Choroid plexus epithelial cell (primary cell): Measurements from ENCODE around the gene LSP1.
"Not testable (repeated sequence)": the region's sequence is repeated elsewhere in the genome, so short reads cannot be mapped to it uniquely, and the experiment has no call there.

ENCODE experiments used
- DNase-seq: peaks from one replicate; pipeline ENCODE4 v3.0.0-alpha.2; 2010; ENCODE audit warnings: low read depth
- H3K4me3 ChIP-seq: 2 replicates; pipeline ENCODE4 v1.5.1; 2011; ENCODE audit warnings: low read depth, mild to moderate bottlenecking, control low read depth, low read length, moderate library complexity
- TF ChIP-seq, protein P1 (sequence below): conservative IDR thresholded peaks from 2 replicates; pipeline ENCODE4 v1.5.1; 2011; ENCODE audit warnings: low read depth, mild to moderate bottlenecking, control low read depth, inconsistent platforms, low read length, moderate library complexity

The LSP1 gene

GRCh38 chr11:1812801-1813200, 40.1 kb upstream of the LSP1 start:
- no peak overlapping the region for H3K4me3 ChIP-seq
- no peak for DNase-seq

DNA sequence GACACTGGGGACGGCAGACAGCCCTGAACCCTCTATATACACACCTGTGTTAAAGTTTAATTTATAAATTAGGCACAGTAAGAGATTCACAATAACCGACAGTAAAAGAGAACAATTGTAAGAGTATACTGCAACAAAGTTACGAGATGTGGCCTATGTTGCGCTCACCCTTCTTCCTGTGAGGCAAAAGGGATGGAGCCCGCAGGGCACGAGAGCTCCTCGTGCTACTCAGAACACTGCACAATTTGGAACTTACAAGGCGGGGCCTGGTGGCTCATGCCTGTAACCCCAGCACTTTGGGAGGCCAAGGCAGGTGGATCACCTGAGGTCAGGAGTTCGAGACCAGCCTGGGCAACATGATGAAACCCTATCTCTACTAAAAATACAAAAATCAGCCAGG, 39.5 kb upstream of the LSP1 start:
- DNase-seq: not testable (repeated sequence)

More at GRCh38 chr11:1812801-1813200, 40.1 kb upstream of the LSP1 start:
- TF ChIP-seq, protein P1, sequence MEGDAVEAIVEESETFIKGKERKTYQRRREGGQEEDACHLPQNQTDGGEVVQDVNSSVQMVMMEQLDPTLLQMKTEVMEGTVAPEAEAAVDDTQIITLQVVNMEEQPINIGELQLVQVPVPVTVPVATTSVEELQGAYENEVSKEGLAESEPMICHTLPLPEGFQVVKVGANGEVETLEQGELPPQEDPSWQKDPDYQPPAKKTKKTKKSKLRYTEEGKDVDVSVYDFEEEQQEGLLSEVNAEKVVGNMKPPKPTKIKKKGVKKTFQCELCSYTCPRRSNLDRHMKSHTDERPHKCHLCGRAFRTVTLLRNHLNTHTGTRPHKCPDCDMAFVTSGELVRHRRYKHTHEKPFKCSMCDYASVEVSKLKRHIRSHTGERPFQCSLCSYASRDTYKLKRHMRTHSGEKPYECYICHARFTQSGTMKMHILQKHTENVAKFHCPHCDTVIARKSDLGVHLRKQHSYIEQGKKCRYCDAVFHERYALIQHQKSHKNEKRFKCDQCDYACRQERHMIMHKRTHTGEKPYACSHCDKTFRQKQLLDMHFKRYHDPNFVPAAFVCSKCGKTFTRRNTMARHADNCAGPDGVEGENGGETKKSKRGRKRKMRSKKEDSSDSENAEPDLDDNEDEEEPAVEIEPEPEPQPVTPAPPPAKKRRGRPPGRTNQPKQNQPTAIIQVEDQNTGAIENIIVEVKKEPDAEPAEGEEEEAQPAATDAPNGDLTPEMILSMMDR: no peak

GRCh38 chr11:1814691-1815090, 38.2 kb upstream of the LSP1 start:
- TF ChIP-seq, protein P1: no peak
- DNase-seq: no peak
- no peak overlapping the region for H3K4me3 ChIP-seq

More for the DNA sequence above, 39.5 kb upstream of the LSP1 start:
- not testable (repeated sequence) for H3K4me3 ChIP-seq

DNA sequence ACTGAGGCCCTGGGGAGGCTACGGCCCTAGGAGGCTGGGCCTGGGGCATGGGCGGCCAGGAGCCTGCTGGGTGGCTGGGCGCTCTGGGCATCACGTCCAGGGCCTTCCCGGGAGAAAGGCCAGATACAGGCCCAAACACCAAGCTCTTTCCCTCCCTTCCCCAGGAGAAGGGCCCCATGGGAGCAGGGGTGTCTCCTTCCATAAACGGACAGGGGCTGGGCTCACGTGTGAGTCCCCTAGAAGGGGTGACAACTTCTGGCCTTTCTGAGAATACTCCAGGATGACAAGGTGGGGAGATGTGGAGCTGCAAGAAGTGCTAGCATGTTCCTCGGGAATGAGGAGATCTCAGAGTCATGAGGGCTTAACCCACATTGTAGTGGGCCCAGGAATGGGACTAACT, 37.6 kb upstream of the LSP1 start:
- DNase-seq: no peak
- TF ChIP-seq, protein P1: no peak
- H3K4me3 ChIP-seq: no peak overlapping the region

DNA sequence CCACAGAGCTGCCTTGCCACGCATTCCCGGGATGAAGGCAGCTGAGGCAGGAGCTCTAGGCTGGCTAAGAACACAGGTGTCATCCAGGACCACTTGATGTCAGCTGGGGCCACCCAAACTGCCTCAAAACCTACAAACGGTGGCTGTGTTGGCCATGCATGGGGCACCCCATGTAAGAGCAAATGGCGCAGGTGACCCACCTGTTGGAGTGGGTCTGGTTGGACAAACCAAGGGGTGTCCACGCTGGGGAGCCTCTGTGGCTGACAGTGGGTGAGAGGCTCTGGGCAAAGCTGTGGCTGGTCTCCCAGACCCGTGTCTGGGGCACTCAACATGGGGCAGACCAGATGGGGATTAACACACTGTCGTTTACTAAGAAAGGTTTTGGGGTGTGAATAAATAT, 37.1 kb upstream of the LSP1 start:
- TF ChIP-seq, protein P1: no peak
- no peak for DNase-seq
- no peak overlapping the region for H3K4me3 ChIP-seq

DNA sequence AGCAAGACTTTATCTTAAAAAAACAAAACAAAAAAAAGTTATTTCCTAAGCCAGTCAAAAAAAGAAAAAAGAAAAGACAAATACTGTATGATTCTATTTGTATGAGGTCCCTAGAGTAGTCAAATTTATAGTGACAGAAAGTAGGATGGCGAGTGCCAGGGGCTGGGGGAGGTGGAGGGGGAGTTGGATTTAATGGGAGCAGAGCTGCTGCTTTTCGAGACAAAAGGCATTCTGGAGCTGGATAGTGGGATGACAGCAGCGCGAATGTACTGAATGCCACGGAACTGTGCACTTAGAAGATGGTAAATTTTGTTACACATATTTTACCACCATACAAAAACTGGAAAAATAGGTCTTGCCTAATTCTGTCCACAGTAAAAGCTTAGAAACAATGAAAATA, 35.9 kb upstream of the LSP1 start:
- DNase-seq: no peak
- no peak overlapping the region for H3K4me3 ChIP-seq
- TF ChIP-seq, protein P1: no peak

DNA sequence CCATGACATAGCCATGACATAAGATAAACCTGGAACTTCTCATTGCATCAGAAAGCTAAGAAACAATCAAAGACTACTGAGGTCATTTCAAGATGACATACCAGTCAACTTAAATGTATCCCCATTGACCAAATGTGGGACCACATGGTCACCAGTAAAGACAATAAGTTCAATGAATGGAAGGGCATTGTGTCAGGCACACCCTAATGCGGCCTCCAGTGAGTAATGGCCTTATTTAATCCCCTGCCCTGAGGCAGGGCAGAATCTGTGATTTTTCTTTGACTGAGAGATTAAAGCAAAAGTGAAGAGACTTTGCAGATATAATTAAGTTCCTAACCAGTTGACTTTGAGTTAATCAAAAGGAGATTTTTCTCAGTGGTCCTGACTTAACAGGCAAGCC, 35.4 kb upstream of the LSP1 start:
- TF ChIP-seq, protein P1: no peak
- no peak overlapping the region for H3K4me3 ChIP-seq
- DNase-seq: no peak

GRCh38 chr11:1819074-1819473, 33.8 kb upstream of the LSP1 start:
- DNase-seq: no peak
- no peak overlapping the region for H3K4me3 ChIP-seq
- TF ChIP-seq, protein P1: no peak
